ENCODE data around the gene ORMDL3. TPM values are rescaled to one million over a fixed set of nuclear protein-coding genes. Genes with fewer than 3 reads are reported as not detected.

The ORMDL3 gene
- total RNA-seq, 4 donors from 2014 or later = 17.3 to 36.2 (median 29.6) TPM

DNA sequence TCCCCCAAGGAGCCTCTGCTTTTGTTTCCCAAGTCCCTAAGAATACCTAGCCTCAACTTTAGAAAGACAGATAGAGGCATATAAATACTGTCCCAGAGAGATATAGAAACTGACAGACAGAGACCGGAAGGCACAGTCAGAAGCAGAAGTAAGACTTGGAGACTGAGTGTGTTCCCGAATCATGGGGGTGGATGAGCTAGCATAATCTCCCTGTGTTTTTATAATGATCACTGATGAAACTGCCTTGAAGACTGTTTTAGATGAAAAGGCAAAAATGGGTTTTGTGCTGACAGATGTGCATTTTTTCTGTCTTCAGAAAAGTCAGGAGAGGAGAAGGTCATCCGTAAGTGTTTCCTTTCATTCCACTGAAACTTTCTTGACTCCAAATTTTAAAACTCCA, 44.9 kb upstream of the ORMDL3 start:
- Histone ChIP-seq H3K4me1 (no peaks in the 10 kb centered on the region), H3K27ac (no peak overlapping the region), H3K9me3 (no peaks in the 10 kb centered on the region), H3K36me3 (no peaks in the 10 kb centered on the region), H3K27me3 (peaks cover 0 to 5% (median 5%) of the 10 kb centered on the region in 3 donors), H3K4me3 (no peak overlapping the region)
- DNase-seq (no peak), ATAC-seq (no peak)
- intact Hi-C loops (cut with DNase I; ENCODE audit: low total_unique reads) (no loop called here), in situ Hi-C loops (cut with MboI; ENCODE audit: low sequenced_read_pairs in 4 of 4) (no loop called here)
- TF ChIP-seq CTCF (IDR thresholded peaks at IDR 0.05 in 4 of 5, conservative IDR thresholded peaks at IDR 0.05 in 1 of 5) (no peak), POLR2A (IDR thresholded peaks at IDR 0.05) (no peak)

- ATAC-seq (no peak), DNase-seq (no peak)
- Histone ChIP-seq H3K27ac (no peak overlapping the region), H3K27me3 (peaks cover 0 to 5% (median 0%) of the 10 kb centered on the region in 3 donors), H3K36me3 (no peaks in the 10 kb centered on the region), H3K9me3 (no peaks in the 10 kb centered on the region), H3K4me3 (no peak overlapping the region), H3K4me1 (no peaks in the 10 kb centered on the region)
- in situ Hi-C loops (cut with MboI; ENCODE audit: low sequenced_read_pairs in 4 of 4) (no loop called here), intact Hi-C loops (cut with DNase I; ENCODE audit: low total_unique reads) (no loop called here)
- TF ChIP-seq POLR2A (IDR thresholded peaks at IDR 0.05) = no peak
- TF ChIP-seq CTCF (IDR thresholded peaks at IDR 0.05 in 4 of 5, conservative IDR thresholded peaks at IDR 0.05 in 1 of 5) = no peak
Measured at GRCh38 chr17:39971076-39971603, 43.7 kb upstream of the ORMDL3 start.

DNA sequence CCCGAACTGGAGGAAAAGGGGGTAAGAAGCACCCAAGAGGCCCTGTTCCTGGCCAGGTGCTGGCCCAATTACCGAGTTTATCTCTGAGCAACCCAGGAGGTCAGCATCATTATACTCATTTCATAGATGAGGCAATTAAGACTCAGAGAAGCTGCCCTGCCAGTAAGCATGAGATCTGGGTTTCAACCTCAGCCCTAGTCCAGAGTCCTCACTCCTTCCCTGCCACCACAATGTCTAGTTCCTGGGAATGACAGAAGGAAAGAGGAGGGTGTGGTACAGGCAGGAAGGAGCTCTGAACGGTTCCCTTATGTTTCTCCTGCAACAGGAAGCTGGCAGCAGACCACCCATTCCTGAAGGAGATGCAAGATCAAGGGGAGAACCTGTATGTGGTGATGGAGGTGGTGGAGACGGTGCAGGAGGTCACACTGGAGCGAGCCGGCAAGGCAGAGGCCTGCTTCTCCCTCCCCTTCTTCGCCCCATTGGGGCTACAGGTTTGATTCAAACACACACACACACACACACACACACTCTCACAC, 42.8 kb upstream of the ORMDL3 start:
- ATAC-seq (no peak), DNase-seq (no peak)
- in situ Hi-C loops (cut with MboI; ENCODE audit: low sequenced_read_pairs in 4 of 4) (no loop called here), intact Hi-C loops (cut with DNase I; ENCODE audit: low total_unique reads) (no loop called here)
- H3K27ac ChIP-seq = no peak overlapping the region
- no peaks in the 10 kb centered on the region for H3K4me1 ChIP-seq
- TF ChIP-seq POLR2A (IDR thresholded peaks at IDR 0.05) = no peak
- TF ChIP-seq CTCF (IDR thresholded peaks at IDR 0.05 in 4 of 5, conservative IDR thresholded peaks at IDR 0.05 in 1 of 5) = no peak
- no peaks in the 10 kb centered on the region for H3K36me3 ChIP-seq
- no peaks in the 10 kb centered on the region for H3K9me3 ChIP-seq
- peaks cover 0 to 5% (median 0%) of the 10 kb centered on the region in 3 donors for H3K27me3 ChIP-seq
- H3K4me3 ChIP-seq = no peak overlapping the region

GRCh38 chr17:39969375-39969774, 42.0 kb upstream of the ORMDL3 start:
- Histone ChIP-seq H3K4me1 (no peaks in the 10 kb centered on the region), H3K9me3 (no peaks in the 10 kb centered on the region), H3K36me3 (no peaks in the 10 kb centered on the region), H3K27me3 (peaks cover 0 to 5% (median 0%) of the 10 kb centered on the region in 3 donors), H3K27ac (no peak overlapping the region), H3K4me3 (no peak overlapping the region)
- ATAC-seq = no peak
- intact Hi-C loops (cut with DNase I; ENCODE audit: low total_unique reads) (no loop called here), in situ Hi-C loops (cut with MboI; ENCODE audit: low sequenced_read_pairs in 4 of 4) (no loop called here)
- TF ChIP-seq POLR2A (IDR thresholded peaks at IDR 0.05) (no peak), CTCF (IDR thresholded peaks at IDR 0.05 in 4 of 5, conservative IDR thresholded peaks at IDR 0.05 in 1 of 5) (no peak)
- no peak for DNase-seq

- Histone ChIP-seq H3K9me3 (no peaks in the 10 kb centered on the region), H3K36me3 (no peaks in the 10 kb centered on the region), H3K27me3 (peaks cover 0 to 7% (median 0%) of the 10 kb centered on the region in 3 donors), H3K4me3 (no peak overlapping the region), H3K27ac (no peak overlapping the region), H3K4me1 (no peaks in the 10 kb centered on the region)
- TF ChIP-seq CTCF (IDR thresholded peaks at IDR 0.05 in 4 of 5, conservative IDR thresholded peaks at IDR 0.05 in 1 of 5) (no peak), POLR2A (IDR thresholded peaks at IDR 0.05) (no peak)
- in situ Hi-C loops (cut with MboI; ENCODE audit: low sequenced_read_pairs in 4 of 4) (no loop called here), intact Hi-C loops (cut with DNase I; ENCODE audit: low total_unique reads) (no loop called here)
- no peak for DNase-seq
- ATAC-seq = no peak
Measured at GRCh38 chr17:39968761-39969160, 41.4 kb upstream of the ORMDL3 start.

Measured in gastrocnemius medialis (tissue), 4 donors.